Measurements from ENCODE around the gene PAXX.

PAXX gene

GRCh38 chr9:137013571-137013940 is 21.3 kb downstream of the PAXX start:
- no peak overlapping the region for H3K27ac Mint-ChIP-seq
- TF ChIP-seq, protein P1, sequence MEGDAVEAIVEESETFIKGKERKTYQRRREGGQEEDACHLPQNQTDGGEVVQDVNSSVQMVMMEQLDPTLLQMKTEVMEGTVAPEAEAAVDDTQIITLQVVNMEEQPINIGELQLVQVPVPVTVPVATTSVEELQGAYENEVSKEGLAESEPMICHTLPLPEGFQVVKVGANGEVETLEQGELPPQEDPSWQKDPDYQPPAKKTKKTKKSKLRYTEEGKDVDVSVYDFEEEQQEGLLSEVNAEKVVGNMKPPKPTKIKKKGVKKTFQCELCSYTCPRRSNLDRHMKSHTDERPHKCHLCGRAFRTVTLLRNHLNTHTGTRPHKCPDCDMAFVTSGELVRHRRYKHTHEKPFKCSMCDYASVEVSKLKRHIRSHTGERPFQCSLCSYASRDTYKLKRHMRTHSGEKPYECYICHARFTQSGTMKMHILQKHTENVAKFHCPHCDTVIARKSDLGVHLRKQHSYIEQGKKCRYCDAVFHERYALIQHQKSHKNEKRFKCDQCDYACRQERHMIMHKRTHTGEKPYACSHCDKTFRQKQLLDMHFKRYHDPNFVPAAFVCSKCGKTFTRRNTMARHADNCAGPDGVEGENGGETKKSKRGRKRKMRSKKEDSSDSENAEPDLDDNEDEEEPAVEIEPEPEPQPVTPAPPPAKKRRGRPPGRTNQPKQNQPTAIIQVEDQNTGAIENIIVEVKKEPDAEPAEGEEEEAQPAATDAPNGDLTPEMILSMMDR (IDR thresholded peaks at IDR 0.05), result no peak
- peaks cover 14% of the 10 kb centered on the region for H3K36me3 Mint-ChIP-seq (ENCODE audit: low read depth)
- no peak overlapping the region for H3K4me3 Mint-ChIP-seq
- no peaks in the 10 kb centered on the region for H3K27me3 Mint-ChIP-seq (ENCODE audit: low read depth, poor library complexity)
- no peaks in the 10 kb centered on the region for H3K9me3 Mint-ChIP-seq
- no peak for DNase-seq
- H3K4me1 Mint-ChIP-seq, result no peaks in the 10 kb centered on the region

DNA sequence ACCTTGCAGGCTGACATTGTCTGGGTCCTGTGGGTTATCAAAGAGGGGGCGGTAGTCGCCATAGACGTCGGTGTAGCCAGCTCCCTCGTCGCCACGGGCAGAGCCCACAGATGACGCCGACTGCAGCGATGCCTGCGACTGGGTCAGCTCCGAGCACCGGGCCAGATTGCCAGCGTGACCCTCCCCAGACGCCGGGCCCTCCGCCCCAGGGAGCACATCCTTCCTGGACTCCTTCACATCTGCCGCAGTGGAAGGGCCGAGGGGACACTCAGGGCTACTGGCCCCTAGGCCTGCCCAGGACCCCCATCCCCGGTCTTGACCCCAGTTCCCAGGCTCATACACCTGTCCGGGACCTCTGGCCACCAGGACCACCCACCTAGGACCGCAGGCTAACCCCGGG is 21.9 kb downstream of the PAXX start:
- Mint-ChIP-seq H3K4me3 (no peak overlapping the region), H3K36me3 (ENCODE audit: low read depth) (peaks cover 14% of the 10 kb centered on the region), H3K4me1 (no peaks in the 10 kb centered on the region), H3K27ac (no peak overlapping the region), H3K27me3 (ENCODE audit: low read depth, poor library complexity) (no peaks in the 10 kb centered on the region), H3K9me3 (no peaks in the 10 kb centered on the region)
- TF ChIP-seq, protein P1 (IDR thresholded peaks at IDR 0.05), result no peak
- DNase-seq, result no peak

- no peak overlapping the region for H3K4me3 Mint-ChIP-seq
- H3K9me3 Mint-ChIP-seq, result no peaks in the 10 kb centered on the region
- H3K27ac Mint-ChIP-seq, result no peak overlapping the region
- H3K4me1 Mint-ChIP-seq, result no peaks in the 10 kb centered on the region
- TF ChIP-seq, protein P1 (IDR thresholded peaks at IDR 0.05), result no peak
- no peak for DNase-seq
- H3K27me3 Mint-ChIP-seq (ENCODE audit: low read depth, poor library complexity), result no peaks in the 10 kb centered on the region
- H3K36me3 Mint-ChIP-seq (ENCODE audit: low read depth), result peaks cover 14% of the 10 kb centered on the region
Measured at GRCh38 chr9:137014776-137015539, 22.7 kb downstream of the PAXX start.

- no peaks in the 10 kb centered on the region for H3K27me3 Mint-ChIP-seq (ENCODE audit: low read depth, poor library complexity)
- no peak for DNase-seq
- no peak overlapping the region for H3K4me3 Mint-ChIP-seq
- H3K27ac Mint-ChIP-seq, result no peak overlapping the region
- H3K4me1 Mint-ChIP-seq, result no peaks in the 10 kb centered on the region
- peaks cover 14% of the 10 kb centered on the region for H3K36me3 Mint-ChIP-seq (ENCODE audit: low read depth)
- TF ChIP-seq, protein P1 (IDR thresholded peaks at IDR 0.05), result no peak
- H3K9me3 Mint-ChIP-seq, result no peaks in the 10 kb centered on the region
Measured at GRCh38 chr9:137015540-137015930, 23.3 kb downstream of the PAXX start.

- Mint-ChIP-seq H3K27me3 (ENCODE audit: low read depth, poor library complexity) (no peaks in the 10 kb centered on the region), H3K9me3 (no peaks in the 10 kb centered on the region), H3K27ac (no peak overlapping the region), H3K4me3 (no peak overlapping the region), H3K36me3 (ENCODE audit: low read depth) (peaks cover 14% of the 10 kb centered on the region), H3K4me1 (no peaks in the 10 kb centered on the region)
- TF ChIP-seq, protein P1 (IDR thresholded peaks at IDR 0.05), result no peak
- DNase-seq, result no peak
Measured at GRCh38 chr9:137015976-137016375, 23.8 kb downstream of the PAXX start.

GRCh38 chr9:137016436-137016835 is 24.2 kb downstream of the PAXX start:
- no peak for DNase-seq
- Mint-ChIP-seq H3K27ac (no peak overlapping the region), H3K4me3 (no peak overlapping the region), H3K36me3 (ENCODE audit: low read depth) (peaks cover 9% of the 10 kb centered on the region), H3K9me3 (no peaks in the 10 kb centered on the region), H3K4me1 (no peaks in the 10 kb centered on the region), H3K27me3 (ENCODE audit: low read depth, poor library complexity) (no peaks in the 10 kb centered on the region)
- TF ChIP-seq, protein P1 (IDR thresholded peaks at IDR 0.05), result no peak
